B cell (primary cell): ENCODE results near the gene CFAP54. TPM values are rescaled to one million over a fixed set of nuclear protein-coding genes. Genes with fewer than 3 reads are reported as not detected.

Experiments used
- ATAC-seq: fragments of 200-7000 bp; cut with Tn5 transposase; one replicate; pipeline ENCODE4 v1.10.0; 2021; ENCODE audit warnings: low read depth, mild to moderate bottlenecking, moderate number of reproducible peaks, moderate library complexity
- CTCF ChIA-PET: fragments of 350-600 bp; sonication (Branson Sonifier 250); formaldehyde crosslinking; loops from one replicate; lab custom pipeline; 2021; ENCODE audit warnings: antibody characterized with exemption, inconsistent platforms; lab: Charles Lee
- POLR2A ChIA-PET: fragments of 350-600 bp; sonication (Branson Sonifier 250); formaldehyde crosslinking; loops from one replicate; lab custom pipeline; 2021; ENCODE audit warnings: antibody characterized with exemption; lab: Charles Lee
- DNase-seq: peaks from one replicate; pipeline ENCODE4 v3.0.0; 2013
- H2AFZ ChIP-seq: 2 replicates; pipeline ENCODE4 v1.6.1; 2012; ENCODE audit warnings: mild to moderate bottlenecking, low read depth, low read length; ENCODE audit not compliant: insufficient read depth, poor library complexity, severe bottlenecking
- H3K27ac ChIP-seq, 2 donors: 1 replicate in 1 of 2; 2 replicates in 1 of 2; pipeline ENCODE4 v1.5.1; 2012 to 2013; ENCODE audit warnings: low read length in 2 of 2, mild to moderate bottlenecking in 2 of 2, moderate library complexity in 1 of 2
- H3K27me3 ChIP-seq, 4 experiments: fragments of 200-600 bp in 1 of 4; sonication (generic) in 1 of 4; replicated peaks in 1 of 4; 1 replicate in 2 of 4; 2 replicates in 2 of 4; pipeline versions ENCODE4 v1.6.1 to v1.7.0; 2013 to 2016; ENCODE audit warnings: low read length in 3 of 4, mild to moderate bottlenecking in 2 of 4, mixed read lengths in 1 of 4, moderate library complexity in 1 of 4; ENCODE audit not compliant: insufficient read depth in 4 of 4, control insufficient read depth in 3 of 4; ENCODE audit errors: control extremely low read depth in 1 of 4
- H3K36me3 ChIP-seq, 2 experiments: replicated peaks in 1 of 2; 1 replicate in 1 of 2; 2 replicates in 1 of 2; pipeline versions ENCODE4 v1.6.1 to v1.7.1; 2013; ENCODE audit warnings: low read length in 1 of 2; ENCODE audit not compliant: insufficient read depth in 2 of 2, control insufficient read depth in 1 of 2; ENCODE audit errors: control extremely low read depth in 1 of 2, extremely low read depth in 1 of 2
- H3K4me1 ChIP-seq, 2 donors: fragments of 200-600 bp in 1 of 2; sonication (generic) in 1 of 2; 1 replicate in 1 of 2; 2 replicates in 1 of 2; pipeline versions ENCODE4 v1.5.1 to v1.6.1; 2013 to 2017; ENCODE audit warnings: low read length in 2 of 2; ENCODE audit not compliant: control insufficient read depth in 2 of 2, insufficient read depth in 2 of 2
- H3K4me2 ChIP-seq: replicated peaks from 2 replicates; pipeline ENCODE3; 2012; ENCODE audit warnings: mild to moderate bottlenecking, low read depth, low read length; ENCODE audit not compliant: poor library complexity, severe bottlenecking
- H3K4me3 ChIP-seq, 5 experiments: fragments of 200-600 bp in 1 of 5; sonication (generic) in 1 of 5; 1 replicate in 3 of 5; 2 replicates in 2 of 5; pipeline versions ENCODE4 v1.5.1 to v1.7.0; 2011 to 2016; ENCODE audit warnings: low read length in 4 of 5, mild to moderate bottlenecking in 4 of 5, low read depth in 2 of 5, control low read depth in 1 of 5, moderate library complexity in 1 of 5; ENCODE audit not compliant: insufficient read depth in 1 of 5; ENCODE audit errors: control extremely low read depth in 1 of 5, extremely low read depth in 1 of 5
- H3K79me2 ChIP-seq: fragments of 200-600 bp; sonication (generic); one replicate; pipeline ENCODE4 v1.6.0; 2016; ENCODE audit warnings: low read length; ENCODE audit not compliant: control insufficient read depth, insufficient read depth
- H3K9ac ChIP-seq: fragments of 200-600 bp; sonication (generic); 2 replicates; pipeline ENCODE4 v1.6.1; 2017; ENCODE audit warnings: mild to moderate bottlenecking, low read length, moderate library complexity
- H3K9me3 ChIP-seq, 3 donors: one replicate each; pipeline versions ENCODE4 v1.6.1 to v1.7.1; 2013; ENCODE audit warnings: low read length in 2 of 3; ENCODE audit not compliant: control insufficient read depth in 2 of 3, insufficient read depth in 1 of 3; ENCODE audit errors: control extremely low read depth in 1 of 3
- H4K20me1 ChIP-seq: 2 replicates; pipeline ENCODE4 v1.6.0; 2012; ENCODE audit warnings: mild to moderate bottlenecking, low read length; ENCODE audit not compliant: insufficient read depth, control insufficient read depth, poor library complexity, severe bottlenecking
- H3K27ac Mint-ChIP-seq: one replicate; pipeline ENCODE4 v1.8.0; 2021; ENCODE audit warnings: mixed read lengths
- H3K27me3 Mint-ChIP-seq: one replicate; pipeline ENCODE4 v1.8.0; 2021; ENCODE audit warnings: mixed read lengths
- H3K4me1 Mint-ChIP-seq: one replicate; pipeline ENCODE4 v1.8.0; 2021; ENCODE audit warnings: mixed read lengths
- H3K4me3 Mint-ChIP-seq: one replicate; pipeline ENCODE4 v1.8.0; 2021; ENCODE audit warnings: mixed read lengths
- H3K9me3 Mint-ChIP-seq: one replicate; pipeline ENCODE4 v1.8.0; 2022; ENCODE audit warnings: mixed read lengths; ENCODE audit not compliant: insufficient read depth
- EZH2 ChIP-seq: IDR thresholded peaks from 2 replicates; pipeline ENCODE4 v1.6.1; 2012; ENCODE audit warnings: borderline replicate concordance, low read depth, mild to moderate bottlenecking, moderate library complexity, low read length; ENCODE audit not compliant: insufficient read depth, poor library complexity, severe bottlenecking
- WGBS: methylation state at CpG from one replicate; pipeline ENCODE4 v1.1.5; 2013; ENCODE audit warnings: missing lambda C conversion rate; ENCODE audit not compliant: insufficient coverage; 5-methylcytosine and 5-hydroxymethylcytosine counted together
- intact Hi-C: fragments of 100-400 bp; cut with micrococcal nuclease; formaldehyde crosslinking; loops from one replicate; pipeline ENCODE4 v1.10.0; 2022
- polyA plus RNA-seq: library from polyadenylated mRNA; depleted of rRNA; stranded (reverse); fragments of >200 nt; gene quantifications from 2 replicates; pipeline ENCODE4 v1.2.3, GENCODE V29; 2012
- total RNA-seq, 2 donors: library from RNA; stranded (reverse); fragments of 120-200 nt in 1 of 2; gene quantifications; 1 replicate in 1 of 2; 2 replicates in 1 of 2; pipeline versions ENCODE4 v1.2.3 to v1.2.4, GENCODE V29; 2013 to 2022
- TF ChIP-seq, protein P1 (sequence below): fragments of 200-600 bp; IDR thresholded peaks from one replicate; pipeline ENCODE4 v1.8.0; 2022; ENCODE audit warnings: antibody characterized with exemption, mild to moderate bottlenecking

Gene CFAP54
- total and polyA plus RNA-seq, 2 donors (not counting 1 experiment from before 2014, with no cell fraction given), result 0.12 to 0.76 TPM

DNA sequence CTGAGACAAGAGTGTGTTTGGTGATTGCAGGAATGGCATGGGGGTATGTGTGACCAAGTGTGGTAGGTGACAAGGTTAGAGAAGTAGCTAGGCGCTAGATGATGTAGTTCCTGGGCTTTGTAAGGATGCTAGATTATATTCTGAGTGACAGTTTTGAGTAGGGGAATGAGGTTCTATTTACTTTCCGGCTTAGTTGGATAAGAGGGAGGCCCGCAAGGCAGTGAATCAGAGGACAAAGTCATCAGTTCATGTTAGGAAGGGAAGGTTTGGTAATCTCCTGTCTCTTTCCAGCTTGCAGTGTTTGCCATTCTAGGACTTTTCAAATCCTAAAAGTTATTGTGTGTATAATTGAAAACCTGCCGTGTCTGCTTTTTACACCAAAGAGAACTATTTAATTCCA, 45.0 kb downstream of the CFAP54 start:
- Mint-ChIP-seq H3K9me3 (no peaks in the 10 kb centered on the region), H3K27me3 (no peaks in the 10 kb centered on the region), H3K27ac (no peak overlapping the region), H3K4me1 (no peaks in the 10 kb centered on the region), H3K4me3 (no peak overlapping the region)
- Histone ChIP-seq H3K9ac (no peak overlapping the region), H3K4me1 (no peaks in the 10 kb centered on the region), H2AFZ (no peak overlapping the region), H3K27ac (no peak overlapping the region), H3K36me3 (no peaks in the 10 kb centered on the region), H3K9me3 (no peaks in the 10 kb centered on the region), H3K27me3 (no peaks in the 10 kb centered on the region), H3K4me3 (no peak overlapping the region), H3K4me2 (no peak overlapping the region), H3K79me2 (no peaks in the 10 kb centered on the region), H4K20me1 (no peaks in the 10 kb centered on the region)
- 97% methylated on average over 3 of the region's 4 CpGs for WGBS
- TF ChIP-seq EZH2, result no peak
- TF ChIP-seq, protein P1, sequence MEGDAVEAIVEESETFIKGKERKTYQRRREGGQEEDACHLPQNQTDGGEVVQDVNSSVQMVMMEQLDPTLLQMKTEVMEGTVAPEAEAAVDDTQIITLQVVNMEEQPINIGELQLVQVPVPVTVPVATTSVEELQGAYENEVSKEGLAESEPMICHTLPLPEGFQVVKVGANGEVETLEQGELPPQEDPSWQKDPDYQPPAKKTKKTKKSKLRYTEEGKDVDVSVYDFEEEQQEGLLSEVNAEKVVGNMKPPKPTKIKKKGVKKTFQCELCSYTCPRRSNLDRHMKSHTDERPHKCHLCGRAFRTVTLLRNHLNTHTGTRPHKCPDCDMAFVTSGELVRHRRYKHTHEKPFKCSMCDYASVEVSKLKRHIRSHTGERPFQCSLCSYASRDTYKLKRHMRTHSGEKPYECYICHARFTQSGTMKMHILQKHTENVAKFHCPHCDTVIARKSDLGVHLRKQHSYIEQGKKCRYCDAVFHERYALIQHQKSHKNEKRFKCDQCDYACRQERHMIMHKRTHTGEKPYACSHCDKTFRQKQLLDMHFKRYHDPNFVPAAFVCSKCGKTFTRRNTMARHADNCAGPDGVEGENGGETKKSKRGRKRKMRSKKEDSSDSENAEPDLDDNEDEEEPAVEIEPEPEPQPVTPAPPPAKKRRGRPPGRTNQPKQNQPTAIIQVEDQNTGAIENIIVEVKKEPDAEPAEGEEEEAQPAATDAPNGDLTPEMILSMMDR, result no peak
- ATAC-seq (no peak), DNase-seq (no peak)
- POLR2A ChIA-PET, result interaction anchor here (0.6 kb wide), 1 partner anchor 226 kb away, joined by 5 read pairs; no protein-coding TSS in a partner anchor
- CTCF ChIA-PET, result interaction anchor here (1.5 kb wide), 1 partner anchor 15 kb away, joined by 4 read pairs; no protein-coding TSS in a partner anchor
- intact Hi-C loops, result no loop called here

DNA sequence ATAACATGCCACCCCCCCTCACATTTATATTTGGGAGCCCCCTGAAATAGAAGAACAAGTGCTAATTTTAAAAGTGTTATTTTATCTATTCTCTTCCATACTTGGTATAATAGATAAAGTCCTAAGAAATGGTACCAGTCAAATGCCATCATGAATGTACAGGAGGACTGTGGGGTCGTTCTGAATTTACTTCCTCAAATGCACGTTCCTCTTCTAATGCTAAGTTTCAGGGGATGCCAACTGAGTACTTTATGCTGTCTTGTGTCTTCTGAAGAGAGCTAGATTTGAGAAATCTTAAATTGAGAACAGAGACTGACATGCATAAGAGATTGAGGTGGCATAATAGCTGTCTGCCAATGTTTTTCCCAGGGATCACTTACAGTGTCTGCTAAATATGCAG, 59.0 kb downstream of the CFAP54 start:
- H3K79me2 ChIP-seq, result no peaks in the 10 kb centered on the region
- H3K27me3 ChIP-seq, result no peaks in the 10 kb centered on the region
- no peak overlapping the region for H3K4me2 ChIP-seq
- no peak overlapping the region for H3K27ac ChIP-seq
- peaks cover 2% of the 10 kb centered on the region for H3K9me3 Mint-ChIP-seq
- no peak overlapping the region for H2AFZ ChIP-seq
- H3K4me1 ChIP-seq, result peaks cover 14 to 21% of the 10 kb centered on the region in 2 donors
- H3K4me3 Mint-ChIP-seq, result peak overlapping the region; percentile 23
- H3K9me3 ChIP-seq, result peaks cover 0 to 4% (median 0%) of the 10 kb centered on the region in 3 donors
- H3K4me3 ChIP-seq, result no peak overlapping the region
- CTCF ChIA-PET, result interaction anchor here (0.6 kb wide), 1 partner anchor 9 kb away, joined by 3 read pairs; no protein-coding TSS in a partner anchor
- no peaks in the 10 kb centered on the region for H3K36me3 ChIP-seq
- WGBS, result no CpG with 5 or more reads among the region's 2 CpGs
- peaks cover 24% of the 10 kb centered on the region for H3K4me1 Mint-ChIP-seq
- no peak for TF ChIP-seq EZH2
- TF ChIP-seq, protein P1, result no peak
- POLR2A ChIA-PET, result no interaction called here
- H3K27me3 Mint-ChIP-seq, result no peaks in the 10 kb centered on the region
- intact Hi-C loops, result no loop called here
- DNase-seq (peak; percentile 23), ATAC-seq (no peak)
- H3K27ac Mint-ChIP-seq, result peak overlapping the region; percentile 68
- H3K9ac ChIP-seq, result no peak overlapping the region
- no peaks in the 10 kb centered on the region for H4K20me1 ChIP-seq
